ENCODE measurements around the gene LEFTY1. TPM values are rescaled to one million over a fixed set of nuclear protein-coding genes. Genes with fewer than 3 reads are reported as not detected.

LEFTY1 gene
- total RNA-seq, 1 experiment from 2014 or later, result 0.64 TPM

GRCh38 chr1:225853441-225853840, 35.5 kb downstream of the LEFTY1 start:
- DNase-seq (ENCODE audit: low read depth, low spot score) (no peak), ATAC-seq (no peak)
- Histone ChIP-seq H3K4me3 (replicated peaks in 1 of 2; ENCODE audit: low read depth in 1 of 2, low read length in 2 of 2) (no peak overlapping the region), H3K4me2 (ENCODE audit: low read length) (no peak overlapping the region), H2AFZ (ENCODE audit: low read depth, low read length, poor library complexity, severe bottlenecking) (no peak overlapping the region), H3K9me2 (ENCODE audit: insufficient read depth) (no peaks in the 10 kb centered on the region), H3K4me1 (ENCODE audit: control insufficient read depth in 1 of 2, insufficient read depth in 2 of 2, low read length in 2 of 2) (no peaks in the 10 kb centered on the region), H3K9me3 (ENCODE audit: control insufficient read depth in 1 of 2, insufficient read depth in 1 of 2, low read depth in 1 of 2, low read length in 2 of 2) (no peaks in the 10 kb centered on the region), H3K36me3 (ENCODE audit: control insufficient read depth in 1 of 2, insufficient read depth in 2 of 2, low read length in 2 of 2) (no peaks in the 10 kb centered on the region), H3K9ac (ENCODE audit: low read length) (no peak overlapping the region), H3K27ac (ENCODE audit: low read depth, low read length) (no peak overlapping the region), H3K27me3 (ENCODE audit: insufficient read depth, low read length) (no peaks in the 10 kb centered on the region), H4K20me1 (ENCODE audit: insufficient read depth) (no peaks in the 10 kb centered on the region), H3K79me2 (ENCODE audit: insufficient read depth, low read length) (no peaks in the 10 kb centered on the region)
- TF ChIP-seq EZH2phosphoT487 (IDR thresholded peaks at IDR 0.05; ENCODE audit: borderline replicate concordance) (no peak), YY1 (IDR thresholded peaks at IDR 0.05; ENCODE audit: extremely low read depth, insufficient replicate concordance, low read depth, low read length) (no peak), REST (IDR thresholded peaks at IDR 0.05; ENCODE audit: low read depth) (no peak), EGR1 (IDR thresholded peaks at IDR 0.05; ENCODE audit: low read depth) (no peak), SRF (IDR thresholded peaks at IDR 0.05; ENCODE audit: low read depth) (no peak), SP1 (IDR thresholded peaks at IDR 0.05; ENCODE audit: low read depth) (no peak), POLR2AphosphoS5 (IDR thresholded peaks at IDR 0.05; ENCODE audit: low read depth, low read length) (no peak), CBX3 (IDR thresholded peaks at IDR 0.05; ENCODE audit: low read depth) (no peak), RAD21 (IDR thresholded peaks at IDR 0.05; ENCODE audit: low read depth) (no peak), ZNF274 (IDR thresholded peaks at IDR 0.05; ENCODE audit: low read depth, low read length) (no peak), JUND (IDR thresholded peaks at IDR 0.05) (no peak), CEBPB (IDR thresholded peaks at IDR 0.05; ENCODE audit: low read depth) (no peak), FOSL1 (IDR thresholded peaks at IDR 0.05; ENCODE audit: low read depth) (no peak), ZFX (IDR thresholded peaks at IDR 0.05) (no peak), EZH2 (IDR thresholded peaks at IDR 0.05) (no peak)
- TF ChIP-seq, protein P1, sequence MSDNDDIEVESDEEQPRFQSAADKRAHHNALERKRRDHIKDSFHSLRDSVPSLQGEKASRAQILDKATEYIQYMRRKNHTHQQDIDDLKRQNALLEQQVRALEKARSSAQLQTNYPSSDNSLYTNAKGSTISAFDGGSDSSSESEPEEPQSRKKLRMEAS (IDR thresholded peaks at IDR 0.05), result no peak
- TF ChIP-seq, protein P2, sequence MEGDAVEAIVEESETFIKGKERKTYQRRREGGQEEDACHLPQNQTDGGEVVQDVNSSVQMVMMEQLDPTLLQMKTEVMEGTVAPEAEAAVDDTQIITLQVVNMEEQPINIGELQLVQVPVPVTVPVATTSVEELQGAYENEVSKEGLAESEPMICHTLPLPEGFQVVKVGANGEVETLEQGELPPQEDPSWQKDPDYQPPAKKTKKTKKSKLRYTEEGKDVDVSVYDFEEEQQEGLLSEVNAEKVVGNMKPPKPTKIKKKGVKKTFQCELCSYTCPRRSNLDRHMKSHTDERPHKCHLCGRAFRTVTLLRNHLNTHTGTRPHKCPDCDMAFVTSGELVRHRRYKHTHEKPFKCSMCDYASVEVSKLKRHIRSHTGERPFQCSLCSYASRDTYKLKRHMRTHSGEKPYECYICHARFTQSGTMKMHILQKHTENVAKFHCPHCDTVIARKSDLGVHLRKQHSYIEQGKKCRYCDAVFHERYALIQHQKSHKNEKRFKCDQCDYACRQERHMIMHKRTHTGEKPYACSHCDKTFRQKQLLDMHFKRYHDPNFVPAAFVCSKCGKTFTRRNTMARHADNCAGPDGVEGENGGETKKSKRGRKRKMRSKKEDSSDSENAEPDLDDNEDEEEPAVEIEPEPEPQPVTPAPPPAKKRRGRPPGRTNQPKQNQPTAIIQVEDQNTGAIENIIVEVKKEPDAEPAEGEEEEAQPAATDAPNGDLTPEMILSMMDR (IDR thresholded peaks at IDR 0.05 in 2 of 3, conservative IDR thresholded peaks at IDR 0.05 in 1 of 3; ENCODE audit: borderline replicate concordance in 1 of 3, insufficient read depth in 1 of 3, low read depth in 2 of 3, low read length in 2 of 3), result no peak
- POLR2A ChIA-PET, result no interaction called here
- RAD21 ChIA-PET (ENCODE audit: low non-redundant PET in 1 of 2, low total read pairs in 2 of 2, uncharacterized antibody in 2 of 2, unreplicated experiment in 2 of 2), result no interaction called here
- no TSS peak for BruUV-seq (replicated peaks)
- CTCF ChIA-PET, result no interaction called here
- intact Hi-C loops (cut with micrococcal nuclease), result loop anchor here (10.0 kb wide), 1 partner anchor 121 kb away; no protein-coding TSS in a partner anchor

Measured in HCT116 (cell line).